ENCODE measurements around the gene GFOD2.
"Not testable (repeated sequence)": the region's sequence is repeated elsewhere in the genome, so short reads cannot be mapped to it uniquely, and the experiment has no call there.

Gene GFOD2

DNA sequence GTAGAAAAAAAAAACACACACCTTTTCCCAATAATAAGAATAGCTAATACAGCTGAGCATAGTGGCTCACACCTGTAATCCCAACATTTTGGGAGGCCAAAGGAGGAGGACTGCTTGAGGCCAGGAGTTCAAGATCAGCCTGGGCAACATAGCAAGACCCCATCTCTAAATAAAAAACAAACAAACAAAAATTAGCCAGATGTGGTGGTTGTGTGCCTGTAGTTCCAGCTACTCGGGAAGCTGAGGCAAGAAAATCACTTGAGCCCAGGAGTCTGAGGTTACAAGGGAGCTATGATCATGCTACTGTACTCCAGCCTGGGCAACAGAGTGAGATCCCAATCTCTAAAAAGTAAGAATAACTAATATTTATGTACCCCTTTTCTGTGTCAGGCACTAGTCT is 42.8 kb upstream of the GFOD2 start:
- TF ChIP-seq, protein P1, sequence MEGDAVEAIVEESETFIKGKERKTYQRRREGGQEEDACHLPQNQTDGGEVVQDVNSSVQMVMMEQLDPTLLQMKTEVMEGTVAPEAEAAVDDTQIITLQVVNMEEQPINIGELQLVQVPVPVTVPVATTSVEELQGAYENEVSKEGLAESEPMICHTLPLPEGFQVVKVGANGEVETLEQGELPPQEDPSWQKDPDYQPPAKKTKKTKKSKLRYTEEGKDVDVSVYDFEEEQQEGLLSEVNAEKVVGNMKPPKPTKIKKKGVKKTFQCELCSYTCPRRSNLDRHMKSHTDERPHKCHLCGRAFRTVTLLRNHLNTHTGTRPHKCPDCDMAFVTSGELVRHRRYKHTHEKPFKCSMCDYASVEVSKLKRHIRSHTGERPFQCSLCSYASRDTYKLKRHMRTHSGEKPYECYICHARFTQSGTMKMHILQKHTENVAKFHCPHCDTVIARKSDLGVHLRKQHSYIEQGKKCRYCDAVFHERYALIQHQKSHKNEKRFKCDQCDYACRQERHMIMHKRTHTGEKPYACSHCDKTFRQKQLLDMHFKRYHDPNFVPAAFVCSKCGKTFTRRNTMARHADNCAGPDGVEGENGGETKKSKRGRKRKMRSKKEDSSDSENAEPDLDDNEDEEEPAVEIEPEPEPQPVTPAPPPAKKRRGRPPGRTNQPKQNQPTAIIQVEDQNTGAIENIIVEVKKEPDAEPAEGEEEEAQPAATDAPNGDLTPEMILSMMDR (IDR thresholded peaks at IDR 0.05), result no peak
- Histone ChIP-seq H3K4me3 (no peak overlapping the region), H3K27ac (no peak overlapping the region)

DNA sequence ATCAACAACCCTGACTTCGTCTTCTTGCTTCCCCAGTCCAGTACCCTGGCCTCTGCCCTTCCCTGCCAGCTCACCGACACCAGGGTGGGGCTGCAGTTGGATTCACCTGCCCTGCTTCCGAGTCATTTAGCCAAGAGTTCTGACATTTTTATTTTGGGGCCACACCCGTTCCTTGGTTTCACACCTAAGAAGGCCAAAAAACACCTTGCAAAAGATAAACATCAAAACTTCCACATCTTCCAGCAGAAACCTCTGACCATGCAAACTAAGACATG is 41.8 kb upstream of the GFOD2 start:
- no peak for DNase-seq (ENCODE audit: low spot score)
- H3K27ac ChIP-seq, result no peak overlapping the region

More for the DNA sequence above, 42.8 kb upstream of the GFOD2 start:
- DNase-seq (ENCODE audit: low spot score), result no peak

DNA sequence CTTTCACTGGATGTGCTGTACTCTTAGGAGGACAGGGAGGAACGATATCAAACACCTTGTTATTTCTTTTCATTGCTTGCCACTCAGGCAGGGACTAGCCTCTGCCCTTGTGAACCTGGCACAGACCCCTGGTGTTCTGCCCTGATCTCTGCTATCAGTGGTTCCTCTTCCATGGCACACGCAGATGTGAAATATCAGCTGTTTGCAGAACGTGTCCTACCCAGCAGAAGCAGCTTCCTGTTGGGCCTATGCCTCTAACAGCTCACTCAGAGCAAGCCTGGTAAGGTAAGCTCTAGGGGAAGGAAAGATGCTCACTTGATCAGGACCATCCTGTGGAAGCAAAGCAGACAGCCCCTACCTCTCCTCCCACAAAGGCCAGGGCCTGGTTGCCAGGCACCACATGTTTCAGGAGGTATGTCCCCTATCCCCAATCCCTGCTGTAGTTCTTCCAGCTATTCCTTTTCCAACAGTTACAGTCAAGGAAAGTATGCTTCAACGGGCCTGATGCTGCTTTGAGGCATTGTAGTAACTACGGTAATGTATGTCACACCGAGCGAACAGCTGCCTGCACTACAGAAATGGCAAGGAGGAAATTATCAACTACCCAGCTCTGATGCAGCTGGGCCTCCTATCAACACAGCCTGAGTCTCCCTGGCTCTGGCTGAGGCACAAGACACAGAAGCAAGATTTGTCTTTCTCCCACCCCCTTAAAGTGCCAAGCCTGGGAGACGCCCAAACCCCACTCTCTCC is 41.3 kb upstream of the GFOD2 start:
- TF ChIP-seq, protein P1 (IDR thresholded peaks at IDR 0.05), result no peak
- H3K4me3 ChIP-seq, result no peak overlapping the region
- H3K27ac ChIP-seq, result no peak overlapping the region
- no peak for DNase-seq (ENCODE audit: low spot score)

More for the DNA sequence above, 41.8 kb upstream of the GFOD2 start:
- no peak overlapping the region for H3K4me3 ChIP-seq
- TF ChIP-seq, protein P1 (IDR thresholded peaks at IDR 0.05), result no peak

DNA sequence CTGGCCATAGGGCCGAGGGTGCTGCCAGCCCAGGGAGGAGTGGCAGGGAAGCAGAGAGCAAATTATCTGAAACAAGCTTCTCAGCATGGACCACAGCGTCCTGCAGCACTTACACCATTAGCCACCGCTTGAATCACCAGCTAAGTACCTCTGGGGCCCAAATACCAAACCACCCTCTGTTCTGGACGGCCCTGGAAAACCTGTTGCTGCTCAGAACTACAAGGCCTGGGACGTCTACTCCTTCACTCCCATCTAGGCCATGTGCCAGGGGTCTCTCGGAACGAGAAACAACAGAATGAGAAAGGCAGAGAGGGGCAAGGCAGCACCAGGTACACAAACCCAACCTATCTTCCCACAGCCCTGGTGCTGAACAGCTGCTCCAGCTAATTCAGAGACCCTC is 39.9 kb upstream of the GFOD2 start:
- TF ChIP-seq, protein P1 (IDR thresholded peaks at IDR 0.05), result no peak
- no peak for DNase-seq (ENCODE audit: low spot score)
- Histone ChIP-seq H3K4me3 (no peak overlapping the region), H3K27ac (no peak overlapping the region)

DNA sequence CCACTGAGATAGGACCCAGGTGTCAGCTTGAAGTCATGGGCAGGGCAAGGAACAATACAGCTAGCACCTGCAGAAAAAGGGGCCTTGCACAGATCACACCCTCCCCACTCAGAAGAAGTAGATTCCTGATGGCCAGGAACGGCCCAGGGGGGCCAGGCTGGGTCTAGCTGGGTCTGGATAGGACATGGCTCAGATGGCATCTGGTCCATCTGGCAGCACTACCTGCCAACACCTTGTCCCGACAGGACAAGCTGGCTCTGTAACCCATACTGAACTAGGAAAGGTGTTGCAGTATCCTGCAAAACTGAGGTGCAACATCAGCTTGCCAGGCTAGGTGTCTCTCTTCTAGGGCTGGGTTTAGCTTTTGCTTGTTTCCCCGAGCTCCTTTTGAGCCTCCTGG is 38.9 kb upstream of the GFOD2 start:
- no peak overlapping the region for H3K27ac ChIP-seq
- no peak overlapping the region for H3K4me3 ChIP-seq
- no peak for DNase-seq (ENCODE audit: low spot score)
- TF ChIP-seq, protein P1 (IDR thresholded peaks at IDR 0.05), result no peak

DNA sequence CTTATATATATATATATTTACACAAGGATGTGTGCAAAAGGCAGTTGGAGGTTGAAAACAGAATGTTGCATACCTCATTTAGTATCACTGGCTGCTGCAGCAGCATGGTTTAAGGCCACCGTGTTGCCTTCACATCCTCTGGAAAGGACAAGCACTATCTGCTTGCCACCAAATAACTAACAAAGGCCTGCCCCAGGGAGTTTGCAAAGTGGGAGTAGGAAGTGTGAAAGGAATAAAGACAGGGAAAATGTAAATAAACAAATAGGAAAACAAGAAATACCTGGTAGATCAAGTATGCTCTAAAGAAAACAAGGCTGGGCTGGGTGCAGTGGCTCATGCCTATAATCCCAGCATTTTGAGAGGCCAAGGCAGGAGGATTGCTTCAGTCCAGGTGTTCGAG is 33.5 kb upstream of the GFOD2 start:
- no peak for DNase-seq (ENCODE audit: low spot score)
- H3K4me3 ChIP-seq, result no peak overlapping the region
- TF ChIP-seq, protein P1 (IDR thresholded peaks at IDR 0.05), result no peak
- H3K27ac ChIP-seq, result no peak overlapping the region

DNA sequence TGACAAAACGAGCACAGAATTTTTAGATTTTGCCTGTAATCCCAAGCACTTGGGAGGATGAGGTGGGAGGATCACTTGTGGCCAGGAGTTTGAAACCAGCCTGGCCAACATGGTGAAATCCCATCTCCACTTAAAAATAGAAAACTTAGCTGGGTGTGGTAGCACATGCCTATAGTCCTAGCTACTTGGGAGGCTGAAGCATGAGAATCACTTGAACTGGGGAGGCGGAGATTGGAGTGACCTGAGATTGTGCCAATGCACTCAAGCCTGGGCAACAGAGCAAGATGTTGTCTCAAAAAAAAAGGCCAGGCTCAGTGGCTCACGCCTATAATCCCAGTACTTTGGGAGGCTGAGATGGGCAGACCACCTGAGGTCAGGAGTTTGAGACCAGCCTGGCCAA is 32.2 kb upstream of the GFOD2 start:
- not testable (repeated sequence) for H3K27ac ChIP-seq; H3K4me3 ChIP-seq; DNase-seq (ENCODE audit: low spot score)
